ENCODE measurements around the gene C1orf141. TPM values are rescaled to one million over a fixed set of nuclear protein-coding genes. Genes with fewer than 3 reads are reported as not detected.

The C1orf141 gene
- total and polyA plus RNA-seq, 2 of the 8 experiments (the other 6 are each of a cell fraction or from before 2014, with no cell fraction given): not detected

- no peak overlapping the region for H4K91ac ChIP-seq (replicated peaks; ENCODE audit: insufficient read length, low read length)
- H3K4me3 ChIP-seq (ENCODE audit: extremely low read depth in 1 of 4, insufficient read depth in 2 of 4, low read depth in 3 of 4, low read length in 4 of 4): no peak overlapping the region
- no peak overlapping the region for H2BK12ac ChIP-seq (ENCODE audit: low read depth, low read length)
- H3K27ac ChIP-seq (ENCODE audit: low read depth, low read length): no peak overlapping the region
- H3K14ac ChIP-seq (ENCODE audit: insufficient read length): no peak overlapping the region
- no peak overlapping the region for H4K8ac ChIP-seq (ENCODE audit: extremely low read depth, insufficient read depth, low read length)
- DNase-seq (ENCODE audit: low read depth in 1 of 2, low spot score in 2 of 2) (no peak), FAIRE-seq (no peak)
- H3K79me1 ChIP-seq (ENCODE audit: low read depth, low read length): no peaks in the 10 kb centered on the region
- H2BK20ac ChIP-seq (ENCODE audit: low read length): no peak overlapping the region
- H2AFZ ChIP-seq (ENCODE audit: low read length): no peak overlapping the region
- no peak overlapping the region for H4K5ac ChIP-seq (ENCODE audit: insufficient read length, low read depth, low read length)
- no peak overlapping the region for H2AK5ac ChIP-seq (ENCODE audit: low read depth, low read length)
- no peak overlapping the region for H3K56ac ChIP-seq (replicated peaks; ENCODE audit: insufficient read length, low read depth, low read length)
- no peak overlapping the region for H3K4me2 ChIP-seq (ENCODE audit: insufficient read depth in 1 of 2, low read depth in 2 of 2, low read length in 2 of 2)
- no peaks in the 10 kb centered on the region for H3K23me2 ChIP-seq (ENCODE audit: low read depth, low read length)
- H2BK5ac ChIP-seq (ENCODE audit: low read depth, low read length): no peak overlapping the region
- H3K9me3 ChIP-seq (ENCODE audit: insufficient read depth in 2 of 2, low read depth in 1 of 2, low read length in 1 of 2): no peaks in the 10 kb centered on the region
- 90% methylated on average over 2 of the region's 2 CpGs; no CpG with 5 or more reads in 1 of the 2 experiments for WGBS, 2 experiments (ENCODE audit: extremely low coverage in 1 of 2, insufficient coverage in 1 of 2, insufficient read length in 1 of 2, insufficient replicate concordance in 2 of 2, low coverage in 1 of 2, low lambda C conversion rate in 2 of 2, missing lambda C conversion rate in 1 of 2)
- no peak overlapping the region for H3K18ac ChIP-seq (ENCODE audit: extremely low read depth, low read length)
- no peak overlapping the region for H3K23ac ChIP-seq (ENCODE audit: insufficient read length)
- TF ChIP-seq KDM4A (IDR thresholded peaks at IDR 0.05; ENCODE audit: low read depth, low read length, severe bottlenecking): no peak
- no peak for TF ChIP-seq SUZ12 (IDR thresholded peaks at IDR 0.05; ENCODE audit: low read length)
- TF ChIP-seq EP300 (IDR thresholded peaks at IDR 0.05; ENCODE audit: borderline replicate concordance in 1 of 2, low read depth in 2 of 2, low read length in 2 of 2): no peak
- no peak for TF ChIP-seq BACH1 (IDR thresholded peaks at IDR 0.05; ENCODE audit: low read length)
- no peak for TF ChIP-seq SIX5 (IDR thresholded peaks at IDR 0.05; ENCODE audit: low read depth, low read length)
- TF ChIP-seq HDAC6 (IDR thresholded peaks at IDR 0.05; ENCODE audit: low read depth, low read length): no peak
- no peak for TF ChIP-seq TBP (IDR thresholded peaks at IDR 0.05; ENCODE audit: low read depth, low read length)
- TF ChIP-seq CBX5 (IDR thresholded peaks at IDR 0.05; ENCODE audit: low read depth, low read length): no peak
- TF ChIP-seq, protein P1, sequence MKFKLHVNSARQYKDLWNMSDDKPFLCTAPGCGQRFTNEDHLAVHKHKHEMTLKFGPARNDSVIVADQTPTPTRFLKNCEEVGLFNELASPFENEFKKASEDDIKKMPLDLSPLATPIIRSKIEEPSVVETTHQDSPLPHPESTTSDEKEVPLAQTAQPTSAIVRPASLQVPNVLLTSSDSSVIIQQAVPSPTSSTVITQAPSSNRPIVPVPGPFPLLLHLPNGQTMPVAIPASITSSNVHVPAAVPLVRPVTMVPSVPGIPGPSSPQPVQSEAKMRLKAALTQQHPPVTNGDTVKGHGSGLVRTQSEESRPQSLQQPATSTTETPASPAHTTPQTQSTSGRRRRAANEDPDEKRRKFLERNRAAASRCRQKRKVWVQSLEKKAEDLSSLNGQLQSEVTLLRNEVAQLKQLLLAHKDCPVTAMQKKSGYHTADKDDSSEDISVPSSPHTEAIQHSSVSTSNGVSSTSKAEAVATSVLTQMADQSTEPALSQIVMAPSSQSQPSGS (IDR thresholded peaks at IDR 0.05; ENCODE audit: low read length): no peak
- no peak for TF ChIP-seq SAP30 (IDR thresholded peaks at IDR 0.05; ENCODE audit: insufficient read depth, insufficient replicate concordance, low read length)
- H3K4ac ChIP-seq (replicated peaks; ENCODE audit: insufficient read length, low read depth, low read length): no peak overlapping the region
- H3K36me3 ChIP-seq (ENCODE audit: control insufficient read depth in 2 of 4, insufficient read depth in 4 of 4, low read length in 3 of 4): no peaks in the 10 kb centered on the region
- no peaks in the 10 kb centered on the region for H3K4me1 ChIP-seq (replicated peaks in 1 of 4; ENCODE audit: control insufficient read depth in 3 of 4, insufficient read depth in 4 of 4, low read length in 3 of 4)
- H2BK120ac ChIP-seq (replicated peaks; ENCODE audit: low read depth, low read length): no peak overlapping the region
- H4K20me1 ChIP-seq (replicated peaks in 1 of 2; ENCODE audit: control insufficient read depth in 1 of 2, insufficient read depth in 2 of 2, low read length in 2 of 2): no peaks in the 10 kb centered on the region
- ChIA-PET POLR2A (ENCODE audit: partially characterized antibody) (no interaction called here), CTCF (ENCODE audit: partially characterized antibody) (interaction anchor here (0.7 to 1.1 kb wide), 2 partner anchors 41 to 43 kb away, joined by 3 to 4 read pairs; no protein-coding TSS in a partner anchor)
- no peak overlapping the region for H3K9ac ChIP-seq (replicated peaks in 1 of 4; ENCODE audit: extremely low read depth in 1 of 4, low read depth in 3 of 4, low read length in 3 of 4)
- no peaks in the 10 kb centered on the region for H3K27me3 ChIP-seq (replicated peaks in 1 of 4; ENCODE audit: control insufficient read depth in 3 of 4, extremely low read depth in 1 of 4, insufficient read depth in 3 of 4, low read length in 3 of 4)
- H2BK15ac ChIP-seq (ENCODE audit: low read length): no peak overlapping the region
- H3K79me2 ChIP-seq (ENCODE audit: control insufficient read depth in 1 of 2, insufficient read depth in 2 of 2, low read length in 2 of 2): no peaks in the 10 kb centered on the region
These were observed 36.2 kb upstream of the C1orf141 start for GRCh38 chr1:67170751-67171573.

Measured in H1 (cell line).